DOHH2 (cell line): ENCODE measurements around the gene REXO1.

Source experiments
- H3F3A ChIP-seq: fragments of 200-600 bp; sonication (generic), shearing (Covaris generic); 2 replicates; pipeline ENCODE4 v1.6.0; 2016; ENCODE audit warnings: antibody characterized with exemption, mild to moderate bottlenecking; ENCODE audit not compliant: control insufficient read depth, insufficient read depth
- H3K27ac ChIP-seq: fragments of 200-600 bp; sonication (generic); 2 replicates; pipeline ENCODE4 v1.5.1; 2014; ENCODE audit warnings: low read depth, mild to moderate bottlenecking, low read length, moderate library complexity
- H3K27me3 ChIP-seq: fragments of 200-600 bp; sonication (generic); 2 replicates; pipeline ENCODE4 v1.6.1; 2014; ENCODE audit warnings: mild to moderate bottlenecking, low read length, mixed read lengths; ENCODE audit not compliant: control insufficient read depth
- H3K36me3 ChIP-seq: fragments of 200-600 bp; sonication (generic); 2 replicates; pipeline ENCODE4 v1.6.1; 2014; ENCODE audit warnings: mild to moderate bottlenecking, low read length, moderate library complexity, mixed read lengths; ENCODE audit not compliant: control insufficient read depth
- H3K4me1 ChIP-seq: fragments of 200-600 bp; sonication (generic); 2 replicates; pipeline ENCODE4 v1.6.1; 2014; ENCODE audit warnings: mild to moderate bottlenecking, low read length, mixed read lengths; ENCODE audit not compliant: control insufficient read depth
- H3K4me2 ChIP-seq: fragments of 200-600 bp; sonication (generic); 2 replicates; pipeline ENCODE4 v1.6.0; 2014; ENCODE audit warnings: mild to moderate bottlenecking, low read length, moderate library complexity
- H3K4me3 ChIP-seq: fragments of 200-600 bp; sonication (generic); 2 replicates; pipeline ENCODE4 v1.5.1; 2014; ENCODE audit warnings: mild to moderate bottlenecking, low read length, mixed read lengths
- H3K79me2 ChIP-seq: fragments of 200-600 bp; sonication (generic); 2 replicates; pipeline ENCODE4 v1.6.1; 2014; ENCODE audit warnings: mild to moderate bottlenecking, low read length, mixed read lengths; ENCODE audit not compliant: control insufficient read depth
- H3K9me2 ChIP-seq: fragments of 200-600 bp; sonication (generic); replicated peaks from 2 replicates; pipeline ENCODE4 v1.6.1; 2014; ENCODE audit warnings: mild to moderate bottlenecking, low read length, mixed read lengths; ENCODE audit not compliant: control insufficient read depth
- H3K9me3 ChIP-seq: fragments of 200-600 bp; sonication (generic); 2 replicates; pipeline ENCODE4 v1.6.1; 2014; ENCODE audit warnings: antibody characterized with exemption, low read length, mixed read lengths; ENCODE audit not compliant: control insufficient read depth, insufficient read depth
- H4K20me1 ChIP-seq: fragments of 200-600 bp; sonication (generic); 2 replicates; pipeline ENCODE4 v1.6.0; 2014; ENCODE audit warnings: low read depth, mild to moderate bottlenecking, antibody characterized with exemption, low read length, moderate library complexity; ENCODE audit not compliant: control insufficient read depth, insufficient read depth
- EZH2phosphoT487 ChIP-seq: fragments of 200-600 bp; sonication (generic); IDR thresholded peaks from 2 replicates; pipeline ENCODE4 v1.6.1; 2017; ENCODE audit warnings: borderline replicate concordance, mild to moderate bottlenecking, antibody characterized with exemption, low read length, moderate library complexity, mixed read lengths
- TF ChIP-seq, protein P1 (sequence below): fragments of 200-600 bp; sonication (generic); IDR thresholded peaks from one replicate; pipeline ENCODE4 v1.5.1; 2014; ENCODE audit warnings: antibody characterized with exemption, mild to moderate bottlenecking, low read depth, low read length; ENCODE audit not compliant: poor library complexity, severe bottlenecking

Gene REXO1

GRCh38 chr19:1808395-1808731 lies 39.9 kb downstream of the REXO1 start:
- Histone ChIP-seq H3K9me2 (no peaks in the 10 kb centered on the region), H3K9me3 (no peaks in the 10 kb centered on the region), H3K4me3 (no peak overlapping the region), H3K79me2 (no peaks in the 10 kb centered on the region), H3K27me3 (no peaks in the 10 kb centered on the region), H3K27ac (no peak overlapping the region), H3K4me1 (peaks cover 15% of the 10 kb centered on the region), H3K4me2 (no peak overlapping the region), H3K36me3 (no peaks in the 10 kb centered on the region), H3F3A (0 out of 2 replicates have a peak, but pooled peaks cover 5% of the 10 kb centered on the region), H4K20me1 (no peaks in the 10 kb centered on the region)
- TF ChIP-seq EZH2phosphoT487, result no peak
- TF ChIP-seq, protein P1, sequence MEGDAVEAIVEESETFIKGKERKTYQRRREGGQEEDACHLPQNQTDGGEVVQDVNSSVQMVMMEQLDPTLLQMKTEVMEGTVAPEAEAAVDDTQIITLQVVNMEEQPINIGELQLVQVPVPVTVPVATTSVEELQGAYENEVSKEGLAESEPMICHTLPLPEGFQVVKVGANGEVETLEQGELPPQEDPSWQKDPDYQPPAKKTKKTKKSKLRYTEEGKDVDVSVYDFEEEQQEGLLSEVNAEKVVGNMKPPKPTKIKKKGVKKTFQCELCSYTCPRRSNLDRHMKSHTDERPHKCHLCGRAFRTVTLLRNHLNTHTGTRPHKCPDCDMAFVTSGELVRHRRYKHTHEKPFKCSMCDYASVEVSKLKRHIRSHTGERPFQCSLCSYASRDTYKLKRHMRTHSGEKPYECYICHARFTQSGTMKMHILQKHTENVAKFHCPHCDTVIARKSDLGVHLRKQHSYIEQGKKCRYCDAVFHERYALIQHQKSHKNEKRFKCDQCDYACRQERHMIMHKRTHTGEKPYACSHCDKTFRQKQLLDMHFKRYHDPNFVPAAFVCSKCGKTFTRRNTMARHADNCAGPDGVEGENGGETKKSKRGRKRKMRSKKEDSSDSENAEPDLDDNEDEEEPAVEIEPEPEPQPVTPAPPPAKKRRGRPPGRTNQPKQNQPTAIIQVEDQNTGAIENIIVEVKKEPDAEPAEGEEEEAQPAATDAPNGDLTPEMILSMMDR, result no peak

GRCh38 chr19:1807695-1808394 lies 40.4 kb downstream of the REXO1 start:
- Histone ChIP-seq H3K4me2 (no peak overlapping the region), H3K36me3 (no peaks in the 10 kb centered on the region), H4K20me1 (no peaks in the 10 kb centered on the region), H3K79me2 (no peaks in the 10 kb centered on the region), H3K27ac (no peak overlapping the region), H3F3A (0 out of 2 replicates have a peak, but pooled peaks cover 5% of the 10 kb centered on the region), H3K9me3 (no peaks in the 10 kb centered on the region), H3K9me2 (no peaks in the 10 kb centered on the region), H3K4me1 (peaks cover 9% of the 10 kb centered on the region), H3K4me3 (no peak overlapping the region), H3K27me3 (no peaks in the 10 kb centered on the region)
- TF ChIP-seq, protein P1, result no peak
- TF ChIP-seq EZH2phosphoT487, result no peak

GRCh38 chr19:1807030-1807694 lies 41.1 kb downstream of the REXO1 start:
- H3K4me3 ChIP-seq, result no peak overlapping the region
- H3K4me2 ChIP-seq, result no peak overlapping the region
- no peaks in the 10 kb centered on the region for H3K9me3 ChIP-seq
- TF ChIP-seq EZH2phosphoT487, result no peak
- TF ChIP-seq, protein P1, result no peak
- H3K27me3 ChIP-seq, result no peaks in the 10 kb centered on the region
- H3K4me1 ChIP-seq, result peaks cover 7% of the 10 kb centered on the region
- no peak overlapping the region for H3K27ac ChIP-seq
- H3K79me2 ChIP-seq, result no peaks in the 10 kb centered on the region
- no peaks in the 10 kb centered on the region for H3K9me2 ChIP-seq
- no peaks in the 10 kb centered on the region for H3K36me3 ChIP-seq
- H3F3A ChIP-seq, result 0 out of 2 replicates have a peak, but pooled peaks cover 5% of the 10 kb centered on the region
- H4K20me1 ChIP-seq, result no peaks in the 10 kb centered on the region
